HG03175 (cell line): ENCODE measurements around the gene RDH5.
A peak's percentile ranks its signal among the peaks of the same experiment; 100 is the strongest.

Experiments
- ATAC-seq: cut with Tn5 transposase; IDR thresholded peaks from one replicate; pipeline ENCODE4 v1.9.1; 2021; ENCODE audit warnings: mild to moderate bottlenecking, moderate library complexity; ENCODE audit not compliant: unreplicated experiment

RDH5 gene

GRCh38 chr12:55727643-55728185 lies 7.5 kb downstream of the RDH5 start:
- no peak for ATAC-seq

GRCh38 chr12:55728186-55728938 lies 8.2 kb downstream of the RDH5 start:
- ATAC-seq = peak; percentile 20

- ATAC-seq = peak; percentile 70
These were observed 9.0 kb downstream of the RDH5 start, which contains the start of gene CD63 for GRCh38 chr12:55728939-55729818. Gene CD63, minus strand, starts transcription at chr12:55729009. Its CDS starts 668 bp downstream, at chr12:55728341.

GRCh38 chr12:55729819-55730818 lies 9.9 kb downstream of the RDH5 start:
- ATAC-seq = peak; percentile 38

- ATAC-seq = no peak
These were observed 12.1 kb downstream of the RDH5 start for GRCh38 chr12:55732288-55732687.

GRCh38 chr12:55733021-55733555 lies 12.9 kb downstream of the RDH5 start:
- ATAC-seq = no peak

- no peak for ATAC-seq
These were observed 13.7 kb downstream of the RDH5 start for GRCh38 chr12:55733858-55734257.

- no peak for ATAC-seq
These were observed 14.4 kb downstream of the RDH5 start for GRCh38 chr12:55734595-55734994.

- ATAC-seq = no peak
These were observed 15.9 kb downstream of the RDH5 start for GRCh38 chr12:55736076-55736475.

- peak; percentile 32 for ATAC-seq
These were observed 16.8 kb downstream of the RDH5 start for GRCh38 chr12:55736780-55737580.

GRCh38 chr12:55737581-55738122 lies 17.5 kb downstream of the RDH5 start:
- ATAC-seq = no peak

GRCh38 chr12:55738123-55739024 lies 18.2 kb downstream of the RDH5 start:
- peak; percentile 87 for ATAC-seq

- no peak for ATAC-seq
These were observed 18.8 kb downstream of the RDH5 start for GRCh38 chr12:55739025-55739378.

GRCh38 chr12:55741931-55742680 lies 21.9 kb downstream of the RDH5 start:
- ATAC-seq = no peak

GRCh38 chr12:55742719-55743405 lies 22.7 kb downstream of the RDH5 start, which contains the start of gene GDF11:
Gene GDF11, plus strand, starts transcription at chr12:55743122. Its CDS starts 195 bp downstream, at chr12:55743317.
- ATAC-seq = peak; percentile 33
